Skeletal muscle tissue (tissue), 5 donors: ENCODE data around the gene CUL4A. TPM values are rescaled to one million over a fixed set of nuclear protein-coding genes. Genes with fewer than 3 reads are reported as not detected.
"Not testable (repeated sequence)": the region's sequence is repeated elsewhere in the genome, so short reads cannot be mapped to it uniquely, and the experiment has no call there.

Source experiments
- H3K27ac ChIP-seq: one replicate; pipeline ENCODE4 v1.7.0; 2013; ENCODE audit warnings: mild to moderate bottlenecking, low read depth, low read length, inconsistent platforms
- H3K27me3 ChIP-seq, 3 donors: one replicate each; pipeline ENCODE4 v1.7.0; 2013; ENCODE audit warnings: low read length in 3 of 3; ENCODE audit not compliant: control insufficient read depth in 3 of 3, insufficient read depth in 3 of 3
- H3K36me3 ChIP-seq, 3 donors: one replicate each; pipeline ENCODE4 v1.7.0; 2013; ENCODE audit warnings: low read length in 3 of 3; ENCODE audit not compliant: control insufficient read depth in 3 of 3, insufficient read depth in 3 of 3
- H3K4me1 ChIP-seq, 3 donors: one replicate each; pipeline ENCODE4 v1.7.0; 2013; ENCODE audit warnings: low read length in 3 of 3, mild to moderate bottlenecking in 3 of 3; ENCODE audit not compliant: control insufficient read depth in 3 of 3, insufficient read depth in 3 of 3
- H3K4me3 ChIP-seq, 3 donors: one replicate each; pipeline ENCODE4 v1.7.0; 2013; ENCODE audit warnings: low read length in 3 of 3
- H3K9ac ChIP-seq, 3 donors: one replicate each; pipeline ENCODE4 v1.7.0; 2013; ENCODE audit warnings: low read length in 3 of 3, mild to moderate bottlenecking in 3 of 3, moderate library complexity in 2 of 3, low read depth in 1 of 3
- H3K9me3 ChIP-seq, 3 donors: one replicate each; pipeline ENCODE4 v1.7.0; 2013; ENCODE audit warnings: low read length in 3 of 3; ENCODE audit not compliant: control insufficient read depth in 3 of 3
- small RNA-seq: library from RNA; depleted of rRNA; stranded (forward); fragments of <200 nt; gene quantifications from one replicate; pipeline ENCODE3, GENCODE V24; 2014
- total RNA-seq: library from RNA; depleted of rRNA; stranded (reverse); fragments of >200 nt; gene quantifications from one replicate; pipeline ENCODE4 v1.2.3, GENCODE V29; 2014
- donor health status: Osteomylitis.

CUL4A gene
- total RNA-seq, 1 donor from 2014 or later = 67.3 TPM

GRCh38 chr13:113314112-113314511 is 104.7 kb downstream of the CUL4A start:
- not testable (repeated sequence) for H3K27me3 ChIP-seq, H3K27ac ChIP-seq, H3K9me3 ChIP-seq, H3K4me1 ChIP-seq, H3K4me3 ChIP-seq, H3K9ac ChIP-seq
- peaks cover 44 to 46% (median 46%) of the 10 kb centered on the region in 3 donors for H3K36me3 ChIP-seq

GRCh38 chr13:113314895-113315470 is 105.6 kb downstream of the CUL4A start:
- H3K27ac ChIP-seq, H3K9me3 ChIP-seq, H3K4me3 ChIP-seq, H3K4me1 ChIP-seq, H3K27me3 ChIP-seq, H3K9ac ChIP-seq: not testable (repeated sequence)
- peaks cover 46 to 51% (median 47%) of the 10 kb centered on the region in 3 donors for H3K36me3 ChIP-seq

GRCh38 chr13:113315992-113316391 is 106.6 kb downstream of the CUL4A start:
- no peaks in the 10 kb centered on the region for H3K9me3 ChIP-seq
- H3K27me3 ChIP-seq = no peaks in the 10 kb centered on the region
- no peak overlapping the region for H3K4me3 ChIP-seq
- H3K36me3 ChIP-seq = peaks cover 51 to 55% (median 51%) of the 10 kb centered on the region in 3 donors
- no peak overlapping the region for H3K27ac ChIP-seq
- H3K4me1 ChIP-seq = peaks cover 0 to 5% (median 0%) of the 10 kb centered on the region in 3 donors
- no peak overlapping the region for H3K9ac ChIP-seq

Small RNA genes lying within 50 kb of the gene (small RNA-seq; reads per million reads assigned to genes)
- gene AL137002.1 (not detected), gene MIR8075 (not detected)

Other genes with a start within 250 kb of the CUL4A start
- 18.3 TPM for gene MCF2L, start 240.4 kb upstream of the CUL4A start, total RNA-seq
- gene F7, start 103.8 kb upstream of the CUL4A start, total RNA-seq = under 0.01 TPM
- gene F10, start 86.8 kb upstream of the CUL4A start, total RNA-seq = 33.9 TPM
- not detected for gene PROZ, start 51.0 kb upstream of the CUL4A start, total RNA-seq
- gene PCID2, start 944 bp upstream of the CUL4A start, total RNA-seq = 36.0 TPM
- gene LAMP1, start 87.6 kb downstream of the CUL4A start, total RNA-seq = 77.2 TPM
- gene GRTP1, start 154.5 kb downstream of the CUL4A start, total RNA-seq = 3.7 TPM
- 124 TPM for gene ADPRHL1, start 243.9 kb downstream of the CUL4A start, total RNA-seq